Uterus (tissue), 2 donors: ENCODE results near the gene KCTD14.

Source experiments
- POLR2A ChIP-seq, 2 donors: fragments of 450-650 bp; IDR thresholded peaks; one replicate each; pipeline ENCODE4 v1.6.1; 2016; ENCODE audit warnings: antibody characterized with exemption in 2 of 2, mild to moderate bottlenecking in 1 of 2, moderate library complexity in 1 of 2
- TF ChIP-seq, protein P1 (sequence below), 4 experiments: fragments of 200-600 bp in 2 of 4; fragments of 450-650 bp in 2 of 4; sonication (generic) in 2 of 4; IDR thresholded peaks; one replicate each; pipeline ENCODE4 v1.5.1; 2016 to 2019; ENCODE audit warnings: antibody characterized with exemption in 4 of 4, mild to moderate bottlenecking in 2 of 4, moderate library complexity in 1 of 4

- TF ChIP-seq, protein P1, sequence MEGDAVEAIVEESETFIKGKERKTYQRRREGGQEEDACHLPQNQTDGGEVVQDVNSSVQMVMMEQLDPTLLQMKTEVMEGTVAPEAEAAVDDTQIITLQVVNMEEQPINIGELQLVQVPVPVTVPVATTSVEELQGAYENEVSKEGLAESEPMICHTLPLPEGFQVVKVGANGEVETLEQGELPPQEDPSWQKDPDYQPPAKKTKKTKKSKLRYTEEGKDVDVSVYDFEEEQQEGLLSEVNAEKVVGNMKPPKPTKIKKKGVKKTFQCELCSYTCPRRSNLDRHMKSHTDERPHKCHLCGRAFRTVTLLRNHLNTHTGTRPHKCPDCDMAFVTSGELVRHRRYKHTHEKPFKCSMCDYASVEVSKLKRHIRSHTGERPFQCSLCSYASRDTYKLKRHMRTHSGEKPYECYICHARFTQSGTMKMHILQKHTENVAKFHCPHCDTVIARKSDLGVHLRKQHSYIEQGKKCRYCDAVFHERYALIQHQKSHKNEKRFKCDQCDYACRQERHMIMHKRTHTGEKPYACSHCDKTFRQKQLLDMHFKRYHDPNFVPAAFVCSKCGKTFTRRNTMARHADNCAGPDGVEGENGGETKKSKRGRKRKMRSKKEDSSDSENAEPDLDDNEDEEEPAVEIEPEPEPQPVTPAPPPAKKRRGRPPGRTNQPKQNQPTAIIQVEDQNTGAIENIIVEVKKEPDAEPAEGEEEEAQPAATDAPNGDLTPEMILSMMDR (IDR thresholded peaks at IDR 0.05): no peak
- no peak for TF ChIP-seq POLR2A (IDR thresholded peaks at IDR 0.05)
These were observed 37.5 kb upstream of the KCTD14 start for GRCh38 chr11:78060533-78060932.
